Stimulated activated CD8-positive, alpha-beta memory T cell treated with anti-CD3 and anti-CD28 coated beads, Interleukin-7, amount 100 ng/mL, for 48 hours (primary cell): Measurements from ENCODE around the gene UNC13C.
"Not testable (repeated sequence)": the region's sequence is repeated elsewhere in the genome, so short reads cannot be mapped to it uniquely, and the experiment has no call there.

ENCODE experiments used
- DNase-seq, 2 donors: peaks; one replicate each; pipeline ENCODE4 v3.0.0-alpha.2; 2020; ENCODE audit warnings: low read depth in 1 of 2; ENCODE audit errors: extremely low read depth in 1 of 2

UNC13C gene

GRCh38 chr15:54450288-54450687 is 472.0 kb downstream of the UNC13C start:
- not testable (repeated sequence) for DNase-seq

GRCh38 chr15:54456413-54456812 is 478.2 kb downstream of the UNC13C start:
- no peak for DNase-seq

DNA sequence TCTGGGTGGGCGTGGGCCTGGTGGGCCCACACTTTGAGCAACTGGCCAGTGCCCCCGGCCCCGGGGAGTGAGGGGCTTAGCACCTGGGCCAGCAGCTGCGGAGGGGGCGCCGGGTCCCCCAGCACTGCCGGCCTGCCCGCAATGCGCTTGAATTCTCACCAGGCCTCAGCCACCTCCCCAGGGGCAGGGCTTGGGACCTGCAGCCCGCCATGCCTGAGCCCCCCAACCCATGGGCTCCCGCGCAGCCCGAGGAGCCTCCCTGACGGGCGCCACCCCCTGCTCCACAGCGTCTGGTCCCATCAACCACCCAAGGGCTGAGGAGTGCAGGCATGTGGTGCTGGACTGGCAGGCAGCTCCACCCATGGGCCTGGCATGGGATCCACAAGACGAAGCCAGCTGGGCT is 484.3 kb downstream of the UNC13C start:
- no peak for DNase-seq

DNA sequence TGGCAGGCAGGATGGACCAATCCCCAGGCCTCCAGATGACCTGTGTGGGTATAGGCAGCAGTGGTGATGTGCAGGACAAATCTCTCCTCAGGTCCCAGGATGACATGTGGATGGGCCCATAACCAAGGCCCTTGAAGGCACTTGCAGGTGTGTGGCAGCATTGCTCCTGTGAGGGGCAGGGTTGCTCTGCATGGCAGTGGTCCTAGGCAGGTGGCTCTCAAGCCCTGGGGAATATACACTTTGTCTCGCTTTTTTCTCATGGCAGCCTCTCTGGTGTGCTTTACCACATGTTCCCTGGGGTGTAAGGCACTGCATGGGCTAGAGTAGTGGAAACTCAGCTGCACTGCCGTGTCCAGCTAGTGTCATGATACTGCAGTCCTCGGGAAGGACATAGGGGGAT is 503.6 kb downstream of the UNC13C start:
- DNase-seq = no peak

- DNase-seq = no peak
Measured at GRCh38 chr15:54482251-54482650, 504.0 kb downstream of the UNC13C start.

DNA sequence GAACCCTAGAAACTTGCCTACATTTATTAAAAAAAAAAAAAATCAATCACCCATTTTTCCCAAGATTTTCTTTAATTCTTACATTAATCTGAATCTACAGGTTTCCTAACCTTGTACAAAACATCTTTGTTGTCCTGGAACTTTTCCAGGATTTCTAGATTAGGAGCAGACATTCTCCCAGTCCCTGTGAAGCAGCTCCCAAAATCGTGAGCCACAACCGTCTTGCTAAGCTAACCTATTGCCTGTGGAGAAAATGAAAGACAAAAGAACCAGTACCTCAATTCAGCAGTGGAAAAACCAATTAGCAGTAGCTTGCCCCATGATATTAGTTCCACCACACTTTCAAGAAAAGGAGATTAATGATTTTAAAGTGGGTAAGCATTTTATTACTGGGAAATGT is 522.1 kb downstream of the UNC13C start:
- DNase-seq = no peak

DNA sequence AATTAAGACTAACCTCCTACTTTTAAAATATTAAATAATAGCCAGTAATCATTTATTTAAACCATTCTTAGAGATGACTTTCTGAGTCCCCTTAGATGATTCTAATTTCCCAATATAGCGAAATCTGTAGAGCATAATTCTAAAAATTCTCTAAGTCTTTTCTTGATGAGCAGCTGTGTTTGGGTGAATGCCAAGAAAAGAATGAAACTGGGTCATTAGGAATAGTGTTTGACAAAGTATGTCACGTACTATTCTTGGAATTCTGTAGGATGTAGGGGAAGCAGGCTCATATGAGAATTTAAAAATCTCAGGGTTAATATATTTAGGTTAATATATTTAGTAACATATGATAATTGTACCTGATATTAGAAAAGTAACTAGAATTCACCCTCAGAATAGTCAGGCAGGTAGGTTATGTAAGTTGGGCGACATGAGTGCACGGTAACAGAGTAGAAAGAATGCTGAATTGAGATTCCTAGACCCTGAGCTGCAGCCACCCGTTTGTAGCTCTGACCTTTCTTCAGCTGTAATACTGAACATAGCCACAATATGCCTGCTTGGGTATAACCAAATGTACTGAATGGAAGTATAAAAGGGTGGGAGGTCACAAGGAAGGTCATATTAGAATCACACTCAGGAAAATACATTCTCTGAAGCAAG is 524.3 kb downstream of the UNC13C start:
- no peak for DNase-seq

GRCh38 chr15:54504695-54505094 is 526.5 kb downstream of the UNC13C start:
- DNase-seq = no peak

DNA sequence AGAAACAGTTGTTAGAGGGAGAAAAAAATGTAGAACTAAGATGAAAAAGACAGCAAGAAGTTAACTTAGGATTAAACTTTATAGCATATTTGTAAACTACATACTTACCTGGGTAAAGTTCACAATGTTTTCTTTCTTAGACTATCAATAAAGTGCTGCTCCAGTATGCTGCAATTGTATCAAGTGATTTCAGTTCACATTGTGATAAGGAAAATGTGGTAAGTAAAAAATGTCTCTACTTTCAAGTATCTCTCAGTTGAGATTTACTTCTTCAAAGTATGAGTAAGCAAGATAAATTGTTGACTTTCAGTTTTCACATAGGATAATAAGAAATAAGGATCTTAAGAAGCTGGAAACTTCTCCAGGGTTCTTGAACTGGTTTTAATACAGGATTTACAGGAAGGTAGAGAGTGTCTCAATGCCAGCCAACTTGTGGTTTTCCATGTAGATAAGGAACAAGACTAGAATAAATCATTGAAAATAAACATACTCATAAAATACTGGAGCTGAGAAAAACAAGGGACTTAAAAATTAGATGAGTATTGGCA is 528.8 kb downstream of the UNC13C start:
- no peak for DNase-seq

GRCh38 chr15:54514601-54515000 is 536.4 kb downstream of the UNC13C start:
- no peak for DNase-seq

DNA sequence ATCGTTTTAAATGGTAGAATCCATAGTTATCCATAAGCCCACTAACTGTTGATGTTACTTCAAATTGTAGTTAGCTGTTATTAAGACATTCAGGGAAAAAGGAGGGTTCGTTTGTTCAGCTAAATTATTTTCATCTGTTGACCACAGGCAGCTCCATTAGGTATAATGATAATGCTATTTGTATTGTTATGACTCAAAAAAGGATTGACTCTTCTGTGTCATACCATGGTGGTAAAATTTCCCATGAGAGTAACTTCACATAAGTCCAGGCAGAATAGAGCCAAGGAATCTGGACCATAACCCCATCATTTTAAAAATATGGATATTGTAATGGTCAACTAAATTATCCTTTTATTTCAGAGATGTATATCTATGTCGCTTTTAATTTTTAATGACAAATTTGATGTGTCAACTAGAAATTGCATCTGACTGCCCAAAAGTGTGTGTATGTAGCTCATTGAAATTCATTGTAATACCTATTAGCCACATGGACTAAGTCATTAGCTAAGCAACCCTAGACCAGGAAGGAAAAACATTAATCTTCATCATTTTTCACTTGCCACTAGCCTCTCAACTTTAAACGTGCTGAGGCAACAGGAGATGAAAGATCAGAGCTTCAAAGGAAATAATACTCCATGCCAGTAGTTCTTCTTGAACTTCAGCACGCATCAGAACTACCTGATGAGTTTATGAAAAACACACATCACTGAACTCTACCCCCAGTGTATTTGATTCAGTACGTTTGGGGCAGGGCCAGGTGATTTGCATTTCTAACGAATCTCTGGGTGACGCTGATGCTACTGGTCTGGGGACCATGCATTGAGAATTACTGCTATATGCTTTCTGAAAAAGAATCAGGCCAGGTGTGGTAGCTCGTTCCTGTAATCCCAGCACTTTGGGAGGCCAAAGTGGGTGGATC is 537.7 kb downstream of the UNC13C start:
- no peak for DNase-seq

DNA sequence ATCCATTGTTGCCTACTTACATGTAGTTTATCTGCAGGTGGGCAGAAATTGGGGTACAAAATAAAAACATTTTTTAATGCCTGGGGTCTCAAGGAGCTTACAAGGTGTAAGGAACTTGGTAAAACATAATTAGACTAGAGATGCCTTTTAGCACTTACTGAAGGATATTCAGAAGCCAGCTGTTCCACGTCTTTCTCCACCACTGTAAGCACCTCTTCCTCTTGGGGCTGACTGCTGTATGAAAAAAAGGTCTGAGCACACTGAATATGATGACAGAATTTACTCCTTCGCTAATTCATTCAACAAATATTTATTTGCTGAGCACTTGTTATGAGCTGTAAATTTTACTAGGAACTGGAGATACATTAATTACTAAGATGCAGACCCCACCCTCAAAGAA is 539.1 kb downstream of the UNC13C start:
- no peak for DNase-seq

DNA sequence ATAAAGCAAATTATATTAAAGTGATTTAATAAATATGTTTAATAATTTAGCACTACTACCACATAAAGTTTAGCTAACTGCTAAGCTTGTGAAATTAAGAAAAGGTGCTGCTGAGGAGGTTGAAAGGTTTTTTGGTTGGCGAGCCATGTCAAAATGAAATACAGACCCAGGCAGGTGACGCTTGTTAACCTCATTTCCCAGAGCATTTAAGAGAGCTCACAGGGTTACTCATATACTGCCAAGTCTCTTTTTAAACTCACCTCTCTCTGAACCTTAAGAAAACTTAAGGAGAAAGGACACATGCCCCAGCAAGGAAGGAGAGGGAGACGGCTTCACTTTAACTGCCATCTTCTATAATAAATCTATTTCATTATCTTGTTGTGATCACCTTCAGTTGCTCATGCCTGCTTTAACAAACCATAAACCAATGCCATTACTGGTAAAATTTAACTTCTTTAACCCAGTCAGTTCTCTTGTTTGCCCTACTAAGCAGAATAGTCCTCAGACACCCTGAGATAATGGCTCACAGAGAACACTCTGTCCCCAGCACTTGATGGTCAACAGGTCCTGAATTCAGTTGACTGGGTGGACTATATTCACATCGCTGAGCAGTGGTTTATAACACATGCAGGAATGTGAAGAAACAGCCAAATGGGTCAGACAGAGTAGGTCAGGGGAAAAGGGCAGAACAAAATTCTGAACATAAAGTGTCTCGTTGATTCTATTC is 540.1 kb downstream of the UNC13C start:
- DNase-seq = no peak

- DNase-seq = no peak
Measured at GRCh38 chr15:54519577-54519976, 541.3 kb downstream of the UNC13C start.

DNA sequence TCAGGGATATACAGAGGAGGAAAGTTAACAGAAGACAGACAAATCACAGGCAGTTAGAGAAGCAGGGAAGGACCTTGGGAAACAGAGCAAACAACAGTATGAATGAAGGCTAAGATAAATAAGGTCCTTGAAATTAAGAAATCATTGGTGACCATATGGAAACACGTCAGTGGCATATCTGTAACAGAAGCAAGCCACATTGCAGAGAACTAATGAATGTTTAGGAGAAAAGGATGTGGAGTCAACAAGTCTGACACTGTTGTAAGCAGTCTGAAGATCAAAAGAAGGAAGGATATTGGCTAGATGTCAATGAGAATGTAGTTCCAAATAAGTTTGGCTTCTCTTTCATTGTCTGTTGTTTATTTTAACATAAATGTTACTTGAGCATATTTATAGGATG is 542.4 kb downstream of the UNC13C start:
- no peak for DNase-seq

DNA sequence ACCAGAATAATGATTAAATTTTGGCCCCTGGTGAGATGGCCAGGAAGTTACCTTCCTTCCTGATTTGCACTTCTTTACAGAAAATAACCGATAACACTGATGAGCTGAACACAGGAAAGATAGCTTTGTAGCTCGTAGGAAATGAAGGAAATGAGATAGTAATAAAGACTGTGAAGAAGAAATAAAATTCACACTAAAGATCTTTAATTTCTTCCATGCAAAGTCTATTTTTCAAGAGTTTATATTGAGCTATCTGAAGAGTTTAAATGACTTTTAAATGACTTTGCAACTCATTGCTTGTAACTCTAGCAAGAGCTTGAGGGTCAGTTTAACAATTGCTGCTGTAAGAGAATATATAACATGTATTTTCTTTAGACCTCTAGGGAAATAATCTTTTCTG is 543.0 kb downstream of the UNC13C start:
- DNase-seq = no peak

DNA sequence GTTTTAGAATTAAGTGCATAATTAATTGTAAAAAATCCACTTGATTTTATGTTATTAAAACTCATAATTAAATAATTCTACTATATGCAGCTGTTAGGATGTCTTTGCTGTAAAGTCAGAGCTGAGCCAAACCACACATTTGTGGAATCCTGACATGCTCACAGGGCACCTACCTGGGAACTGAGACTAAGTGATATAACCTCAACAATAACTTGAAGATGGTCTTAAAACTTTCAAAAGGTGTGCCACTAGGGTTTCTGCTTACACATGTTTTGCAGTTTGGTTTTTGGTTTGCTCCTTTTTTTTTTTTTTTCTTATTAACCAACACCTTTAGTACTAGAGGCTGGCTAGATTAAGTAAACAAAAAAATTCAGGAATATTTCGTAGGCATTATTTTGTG is 549.8 kb downstream of the UNC13C start:
- no peak for DNase-seq

DNA sequence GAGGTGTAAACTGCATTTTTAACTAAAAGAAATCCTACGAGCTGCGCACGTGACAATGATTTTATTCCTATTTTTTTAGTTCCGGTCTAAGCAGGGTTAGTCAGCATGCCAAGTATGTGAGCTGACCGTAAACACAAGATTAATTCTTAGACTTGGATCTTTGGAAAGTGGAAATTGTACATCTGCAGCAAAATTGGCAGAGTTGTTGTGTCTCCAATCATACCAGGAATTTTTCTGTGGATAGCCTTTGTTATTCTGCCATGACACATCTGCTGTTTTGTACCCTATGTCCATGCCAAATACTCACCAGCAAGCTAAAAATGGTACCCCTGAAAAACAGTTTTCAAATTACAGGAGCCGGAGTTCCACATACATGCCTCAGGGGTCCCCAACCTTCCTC is 562.5 kb downstream of the UNC13C start:
- no peak for DNase-seq

- no peak for DNase-seq
Measured at GRCh38 chr15:54547491-54547890, 569.2 kb downstream of the UNC13C start.

DNA sequence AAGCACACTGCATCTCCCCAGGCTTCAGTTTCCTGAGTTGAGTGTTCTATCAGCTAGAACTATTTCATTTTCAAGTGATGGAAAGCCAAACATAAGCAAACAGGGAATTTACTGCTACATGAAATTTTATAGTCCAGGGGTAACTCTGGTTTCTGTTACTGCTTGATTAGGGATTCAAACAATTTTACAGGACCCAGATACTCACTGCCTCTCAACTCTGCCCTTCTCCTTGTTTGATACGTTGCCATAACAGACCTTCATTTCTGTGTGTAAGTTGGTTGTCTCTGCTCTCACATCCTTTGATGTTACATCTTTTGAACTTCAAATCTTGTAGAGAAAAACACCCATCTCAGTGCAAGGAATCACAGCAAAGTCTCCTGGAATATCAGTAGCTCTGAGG is 572.7 kb downstream of the UNC13C start:
- DNase-seq = no peak

DNA sequence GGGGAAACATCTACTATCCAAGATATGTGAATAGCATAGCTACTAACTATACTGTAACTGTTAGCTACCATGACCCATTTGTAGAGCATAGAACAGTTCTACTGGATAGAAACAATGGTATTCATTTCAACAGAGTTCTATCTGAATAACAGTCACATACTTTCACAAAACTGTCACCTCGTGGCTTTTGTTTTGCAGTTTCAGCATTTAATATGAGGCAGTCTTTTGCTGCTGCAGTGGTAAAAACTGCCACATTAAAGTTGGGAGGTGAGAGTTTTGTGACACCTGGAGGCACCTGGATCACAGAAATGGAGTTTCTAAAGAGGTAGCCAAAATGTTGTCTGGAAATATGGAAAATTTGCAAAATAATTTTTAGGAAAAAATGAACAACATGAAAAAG is 578.0 kb downstream of the UNC13C start:
- no peak for DNase-seq
